Osteoblast (primary cell): ENCODE results near the gene MKNK1. TPM values are rescaled to one million over a fixed set of nuclear protein-coding genes. Genes with fewer than 3 reads are reported as not detected.

ENCODE experiments used
- DNase-seq: peaks from one replicate; pipeline ENCODE4 v3.0.0; 2011; ENCODE audit warnings: low spot score, mixed read lengths; ENCODE audit not compliant: insufficient read length; ENCODE audit errors: missing footprints
- H2AFZ ChIP-seq: 2 replicates; pipeline ENCODE4 v1.6.0; 2011; ENCODE audit warnings: mild to moderate bottlenecking, low read length
- H3K27ac ChIP-seq: 2 replicates; pipeline ENCODE4 v1.5.1; 2011; ENCODE audit warnings: mild to moderate bottlenecking, low read depth, low read length, moderate library complexity
- H3K27me3 ChIP-seq: 2 replicates; pipeline ENCODE4 v1.6.0; 2012; ENCODE audit warnings: mild to moderate bottlenecking, control low read depth, inconsistent platforms, low read length, moderate library complexity; ENCODE audit not compliant: insufficient read depth
- H3K36me3 ChIP-seq: 2 replicates; pipeline ENCODE4 v1.5.1; 2011; ENCODE audit warnings: mild to moderate bottlenecking, low read length, control low read depth, moderate library complexity; ENCODE audit not compliant: insufficient read depth
- H3K4me1 ChIP-seq: 2 replicates; pipeline ENCODE4 v1.5.1; 2011; ENCODE audit warnings: mild to moderate bottlenecking, low read length, control low read depth, moderate library complexity; ENCODE audit not compliant: insufficient read depth
- H3K4me2 ChIP-seq: 2 replicates; pipeline ENCODE4 v1.6.0; 2011; ENCODE audit warnings: mild to moderate bottlenecking, low read length; ENCODE audit not compliant: insufficient read depth
- H3K4me3 ChIP-seq: fragments of 200-600 bp; sonication (generic); 3 replicates; pipeline ENCODE4 v1.5.1; 2012; ENCODE audit warnings: mild to moderate bottlenecking, low read length, inconsistent platforms; ENCODE audit not compliant: insufficient read depth
- H3K79me2 ChIP-seq: 2 replicates; pipeline ENCODE4 v1.6.0; 2012; ENCODE audit warnings: mild to moderate bottlenecking, low read length, control low read depth, inconsistent platforms; ENCODE audit not compliant: insufficient read depth
- H3K9me3 ChIP-seq: 2 replicates; pipeline ENCODE4 v1.5.1; 2011; ENCODE audit warnings: low read depth, low read length, control low read depth
- H4K20me1 ChIP-seq: 2 replicates; pipeline ENCODE4 v1.6.0; 2012; ENCODE audit warnings: mild to moderate bottlenecking, low read length, control low read depth; ENCODE audit not compliant: insufficient read depth
- CTCF ChIP-seq: IDR thresholded peaks from 2 replicates; pipeline ENCODE4 v1.5.1; 2011; ENCODE audit warnings: mild to moderate bottlenecking, low read depth, low read length, moderate library complexity; ENCODE audit errors: extremely low read depth
- total RNA-seq: library from RNA; depleted of rRNA; stranded (reverse); fragments of >200 nt; gene quantifications from 2 replicates; pipeline ENCODE4 v1.2.3, GENCODE V29; 2012

Gene MKNK1
- total RNA-seq, 1 donor, result 31.8 TPM

GRCh38 chr1:46581681-46582455, 22.2 kb downstream of the MKNK1 start:
- H3K27me3 ChIP-seq, result no peaks in the 10 kb centered on the region
- H3K4me1 ChIP-seq, result no peaks in the 10 kb centered on the region
- no peak overlapping the region for H3K27ac ChIP-seq
- no peak for DNase-seq
- H3K36me3 ChIP-seq, result peaks cover 28% of the 10 kb centered on the region
- no peaks in the 10 kb centered on the region for H4K20me1 ChIP-seq
- no peak overlapping the region for H2AFZ ChIP-seq
- no peak overlapping the region for H3K4me3 ChIP-seq
- no peaks in the 10 kb centered on the region for H3K79me2 ChIP-seq
- no peak overlapping the region for H3K4me2 ChIP-seq
- no peaks in the 10 kb centered on the region for H3K9me3 ChIP-seq
- TF ChIP-seq CTCF, result no peak

DNA sequence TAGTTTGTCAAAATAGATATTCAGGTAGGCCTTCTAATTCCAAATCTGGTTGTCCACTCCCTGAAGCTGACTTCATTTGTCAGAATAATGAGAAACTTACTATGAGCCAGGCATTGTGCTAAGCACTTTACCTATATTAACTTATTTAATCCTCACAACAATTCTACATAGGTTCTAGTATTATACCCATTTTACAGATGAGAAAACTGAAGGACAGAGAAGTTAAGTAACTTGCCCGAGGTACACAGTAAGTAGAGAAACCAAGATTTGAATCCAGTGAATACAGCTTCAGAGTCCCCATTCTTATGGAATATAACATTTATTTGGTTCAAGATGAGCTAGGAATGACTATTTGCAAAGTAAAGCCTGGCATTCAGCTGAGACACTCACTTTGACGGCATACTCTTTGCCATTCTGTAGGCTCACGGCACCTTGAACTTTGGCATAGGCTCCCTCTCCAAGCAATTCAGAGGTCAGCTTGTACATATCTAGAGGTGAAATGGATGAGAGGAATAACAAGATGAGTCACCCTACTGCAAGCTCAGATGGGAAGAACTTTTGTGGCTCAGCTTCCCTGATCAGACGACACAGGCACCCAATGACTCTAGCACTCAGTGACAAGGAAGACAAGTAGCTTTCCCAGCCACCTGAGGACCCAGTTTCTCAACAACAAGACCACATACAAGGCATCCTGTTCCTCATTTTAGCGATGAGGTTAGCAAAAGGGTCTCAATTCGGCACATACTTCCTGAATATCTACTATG, 23.7 kb downstream of the MKNK1 start:
- H3K27me3 ChIP-seq, result no peaks in the 10 kb centered on the region
- H3K27ac ChIP-seq, result no peak overlapping the region
- no peaks in the 10 kb centered on the region for H3K9me3 ChIP-seq
- H3K4me1 ChIP-seq, result no peaks in the 10 kb centered on the region
- peaks cover 28% of the 10 kb centered on the region for H3K36me3 ChIP-seq
- H3K79me2 ChIP-seq, result no peaks in the 10 kb centered on the region
- no peaks in the 10 kb centered on the region for H4K20me1 ChIP-seq
- H3K4me3 ChIP-seq, result no peak overlapping the region
- no peak overlapping the region for H2AFZ ChIP-seq
- DNase-seq, result no peak
- no peak for TF ChIP-seq CTCF
- no peak overlapping the region for H3K4me2 ChIP-seq

- no peak for TF ChIP-seq CTCF
- Histone ChIP-seq H3K27ac (no peak overlapping the region), H3K9me3 (no peaks in the 10 kb centered on the region), H3K79me2 (no peaks in the 10 kb centered on the region), H3K36me3 (peaks cover 28% of the 10 kb centered on the region), H3K4me1 (no peaks in the 10 kb centered on the region), H2AFZ (no peak overlapping the region), H3K4me3 (no peak overlapping the region), H3K27me3 (no peaks in the 10 kb centered on the region), H3K4me2 (no peak overlapping the region), H4K20me1 (no peaks in the 10 kb centered on the region)
- no peak for DNase-seq
Measured at GRCh38 chr1:46577671-46578070, 26.4 kb downstream of the MKNK1 start.

DNA sequence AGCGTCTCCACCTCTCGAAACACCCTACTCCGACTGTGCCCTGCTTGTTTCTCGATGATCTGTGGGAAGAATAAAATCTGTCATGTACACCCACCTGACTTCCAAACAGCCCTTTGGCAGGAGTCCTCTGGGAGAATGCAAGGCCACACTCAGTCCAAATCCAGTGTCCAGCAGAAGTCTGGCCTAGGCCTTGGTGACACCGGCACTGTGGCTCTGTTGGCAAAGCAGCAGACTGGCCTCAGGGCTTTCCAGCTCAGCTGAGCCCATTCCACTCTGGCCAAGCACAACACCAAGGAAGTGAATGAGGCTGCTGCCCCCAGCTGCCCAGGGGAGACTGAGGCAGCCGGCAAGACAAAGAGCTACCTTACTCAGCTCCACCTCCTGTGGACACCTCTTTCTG, 27.5 kb downstream of the MKNK1 start:
- no peak overlapping the region for H2AFZ ChIP-seq
- no peaks in the 10 kb centered on the region for H3K4me1 ChIP-seq
- peaks cover 19% of the 10 kb centered on the region for H3K36me3 ChIP-seq
- no peaks in the 10 kb centered on the region for H3K79me2 ChIP-seq
- no peaks in the 10 kb centered on the region for H3K9me3 ChIP-seq
- no peaks in the 10 kb centered on the region for H3K27me3 ChIP-seq
- H3K27ac ChIP-seq, result no peak overlapping the region
- H4K20me1 ChIP-seq, result no peaks in the 10 kb centered on the region
- DNase-seq, result no peak
- no peak overlapping the region for H3K4me3 ChIP-seq
- no peak overlapping the region for H3K4me2 ChIP-seq
- no peak for TF ChIP-seq CTCF
